ENCODE data around the gene FBXW7.

The FBXW7 gene

DNA sequence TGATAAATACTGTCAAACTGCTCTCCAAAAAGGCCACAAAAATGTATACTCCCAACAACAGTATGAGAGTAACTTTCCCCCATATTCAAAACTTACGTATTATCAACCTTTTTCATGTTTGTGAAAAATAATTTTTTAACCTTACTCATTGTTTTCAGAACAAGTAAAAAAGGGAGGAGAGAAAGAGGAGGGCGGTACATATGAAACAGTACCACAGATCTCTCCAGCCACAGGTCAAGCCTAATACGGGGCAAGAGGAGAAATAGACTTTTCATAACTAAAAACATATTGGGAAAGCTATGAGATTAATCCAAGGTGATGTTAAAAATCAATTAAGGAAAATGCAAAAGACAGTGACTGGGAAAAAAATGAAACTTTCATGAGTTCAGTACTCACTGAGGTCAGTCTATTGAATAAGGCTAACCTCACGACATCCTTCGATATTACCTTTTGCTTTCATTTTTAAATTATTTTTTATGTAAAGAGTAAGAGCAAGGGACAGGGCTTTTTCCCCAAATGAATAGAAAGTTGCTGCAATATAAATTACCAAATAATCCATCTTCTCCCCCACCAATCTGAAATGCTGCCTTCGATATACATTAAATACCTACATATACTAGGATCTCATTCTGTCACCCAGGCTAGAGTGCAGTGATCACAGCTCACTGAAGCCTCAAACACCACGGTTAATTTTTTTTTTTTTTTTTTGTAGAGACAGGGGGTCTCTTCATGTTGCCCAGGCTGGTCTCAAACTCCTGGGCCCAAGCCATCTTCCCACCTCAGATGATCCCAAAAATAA is 25.3 kb downstream of the FBXW7 start:
- TF ChIP-seq, protein P1, sequence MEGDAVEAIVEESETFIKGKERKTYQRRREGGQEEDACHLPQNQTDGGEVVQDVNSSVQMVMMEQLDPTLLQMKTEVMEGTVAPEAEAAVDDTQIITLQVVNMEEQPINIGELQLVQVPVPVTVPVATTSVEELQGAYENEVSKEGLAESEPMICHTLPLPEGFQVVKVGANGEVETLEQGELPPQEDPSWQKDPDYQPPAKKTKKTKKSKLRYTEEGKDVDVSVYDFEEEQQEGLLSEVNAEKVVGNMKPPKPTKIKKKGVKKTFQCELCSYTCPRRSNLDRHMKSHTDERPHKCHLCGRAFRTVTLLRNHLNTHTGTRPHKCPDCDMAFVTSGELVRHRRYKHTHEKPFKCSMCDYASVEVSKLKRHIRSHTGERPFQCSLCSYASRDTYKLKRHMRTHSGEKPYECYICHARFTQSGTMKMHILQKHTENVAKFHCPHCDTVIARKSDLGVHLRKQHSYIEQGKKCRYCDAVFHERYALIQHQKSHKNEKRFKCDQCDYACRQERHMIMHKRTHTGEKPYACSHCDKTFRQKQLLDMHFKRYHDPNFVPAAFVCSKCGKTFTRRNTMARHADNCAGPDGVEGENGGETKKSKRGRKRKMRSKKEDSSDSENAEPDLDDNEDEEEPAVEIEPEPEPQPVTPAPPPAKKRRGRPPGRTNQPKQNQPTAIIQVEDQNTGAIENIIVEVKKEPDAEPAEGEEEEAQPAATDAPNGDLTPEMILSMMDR (IDR thresholded peaks at IDR 0.05; ENCODE audit: insufficient read depth, low read length, poor library complexity, severe bottlenecking): no peak
- DNase-seq (ENCODE audit: extremely low read depth, insufficient read length): no peak
- peak overlapping the region; percentile 36 for H3K4me3 ChIP-seq (replicated peaks; ENCODE audit: low read depth, low read length)
- H3K36me3 ChIP-seq (ENCODE audit: control insufficient read depth, insufficient read depth, low read length): peaks cover 4% of the 10 kb centered on the region
- no peaks in the 10 kb centered on the region for H3K27me3 ChIP-seq (replicated peaks; ENCODE audit: control insufficient read depth, insufficient read depth, low read length)

DNA sequence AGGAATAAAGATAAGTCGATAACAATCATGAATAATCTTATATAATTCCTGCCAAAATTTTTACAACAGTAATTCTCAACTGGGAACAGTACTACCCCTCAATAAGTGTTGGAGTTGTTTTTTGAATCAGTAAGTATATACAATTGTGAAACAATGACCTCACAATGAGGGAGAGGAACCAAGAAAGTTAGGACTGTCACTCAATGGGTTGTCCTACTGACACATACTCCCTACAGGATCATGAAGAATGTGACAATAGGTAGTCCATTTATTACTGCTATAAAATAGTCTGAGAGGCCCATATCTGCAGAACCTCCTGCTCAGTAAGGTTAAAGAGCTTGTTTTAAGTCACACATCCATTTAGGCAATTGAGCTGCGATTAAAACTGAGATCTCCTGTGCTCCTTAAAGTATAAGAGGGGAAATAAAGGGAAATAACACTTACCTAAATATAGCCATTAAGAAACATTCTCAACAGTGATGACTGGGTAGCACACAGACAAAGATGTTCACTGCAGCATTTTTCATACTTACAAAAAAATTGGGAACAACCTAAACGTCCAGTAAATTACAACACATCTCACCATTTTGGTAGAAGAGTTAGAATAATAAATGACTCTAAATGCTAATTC is 26.2 kb downstream of the FBXW7 start:
- Histone ChIP-seq H3K27me3 (replicated peaks; ENCODE audit: control insufficient read depth, insufficient read depth, low read length) (no peaks in the 10 kb centered on the region), H3K4me3 (replicated peaks; ENCODE audit: low read depth, low read length) (no peak overlapping the region), H3K36me3 (ENCODE audit: control insufficient read depth, insufficient read depth, low read length) (peaks cover 4% of the 10 kb centered on the region)
- TF ChIP-seq, protein P1 (IDR thresholded peaks at IDR 0.05; ENCODE audit: insufficient read depth, low read length, poor library complexity, severe bottlenecking): no peak
- DNase-seq (ENCODE audit: extremely low read depth, insufficient read length): peak; percentile 41

DNA sequence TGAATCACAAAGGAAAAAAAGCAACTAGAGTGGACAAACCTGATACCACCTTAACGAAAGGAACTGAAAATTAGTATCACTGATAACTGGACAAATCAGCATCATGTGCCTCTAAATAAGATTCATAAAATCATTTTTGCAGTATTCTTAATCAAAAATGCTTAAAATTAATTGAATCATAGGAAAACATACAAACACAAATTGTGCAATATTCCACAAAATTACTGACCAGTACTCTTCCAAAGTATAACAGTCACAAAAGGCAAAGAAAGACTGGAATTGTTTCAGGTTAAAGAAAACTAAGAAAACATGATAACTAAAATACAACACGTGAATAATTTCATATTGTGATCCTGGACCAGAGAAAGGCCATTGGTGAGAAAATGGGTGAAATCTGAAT is 27.1 kb downstream of the FBXW7 start:
- DNase-seq (ENCODE audit: extremely low read depth, insufficient read length): no peak
- TF ChIP-seq, protein P1 (IDR thresholded peaks at IDR 0.05; ENCODE audit: insufficient read depth, low read length, poor library complexity, severe bottlenecking): no peak
- H3K36me3 ChIP-seq (ENCODE audit: control insufficient read depth, insufficient read depth, low read length): peaks cover 2% of the 10 kb centered on the region

DNA sequence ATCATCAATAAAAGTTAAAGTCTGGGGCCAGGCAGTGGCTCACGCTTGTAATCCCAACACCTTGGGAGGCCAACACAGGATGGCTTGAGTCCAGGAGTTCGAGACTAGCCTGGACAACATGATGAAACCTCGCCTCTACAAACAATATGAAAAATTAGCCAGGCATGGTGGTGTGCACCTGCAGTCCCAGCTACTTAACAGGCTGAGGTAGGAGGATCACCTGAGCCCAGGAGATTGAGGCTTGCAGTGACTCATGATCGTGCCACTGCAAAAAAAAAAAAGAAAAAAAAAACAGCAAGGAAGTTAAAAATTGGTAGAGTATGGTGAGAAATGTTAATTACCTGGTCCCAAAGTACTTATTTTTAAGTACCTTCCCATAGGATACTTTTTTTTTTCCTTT is 27.5 kb downstream of the FBXW7 start:
- DNase-seq (ENCODE audit: extremely low read depth, insufficient read length): no peak
- TF ChIP-seq, protein P1 (IDR thresholded peaks at IDR 0.05; ENCODE audit: insufficient read depth, low read length, poor library complexity, severe bottlenecking): no peak
- Histone ChIP-seq H3K36me3 (ENCODE audit: control insufficient read depth, insufficient read depth, low read length) (peaks cover 2% of the 10 kb centered on the region), H3K4me3 (replicated peaks; ENCODE audit: low read depth, low read length) (no peak overlapping the region), H3K27me3 (replicated peaks; ENCODE audit: control insufficient read depth, insufficient read depth, low read length) (no peaks in the 10 kb centered on the region)

More for the DNA sequence above, 27.1 kb downstream of the FBXW7 start:
- H3K27me3 ChIP-seq (replicated peaks; ENCODE audit: control insufficient read depth, insufficient read depth, low read length): no peaks in the 10 kb centered on the region
- no peak overlapping the region for H3K4me3 ChIP-seq (replicated peaks; ENCODE audit: low read depth, low read length)

DNA sequence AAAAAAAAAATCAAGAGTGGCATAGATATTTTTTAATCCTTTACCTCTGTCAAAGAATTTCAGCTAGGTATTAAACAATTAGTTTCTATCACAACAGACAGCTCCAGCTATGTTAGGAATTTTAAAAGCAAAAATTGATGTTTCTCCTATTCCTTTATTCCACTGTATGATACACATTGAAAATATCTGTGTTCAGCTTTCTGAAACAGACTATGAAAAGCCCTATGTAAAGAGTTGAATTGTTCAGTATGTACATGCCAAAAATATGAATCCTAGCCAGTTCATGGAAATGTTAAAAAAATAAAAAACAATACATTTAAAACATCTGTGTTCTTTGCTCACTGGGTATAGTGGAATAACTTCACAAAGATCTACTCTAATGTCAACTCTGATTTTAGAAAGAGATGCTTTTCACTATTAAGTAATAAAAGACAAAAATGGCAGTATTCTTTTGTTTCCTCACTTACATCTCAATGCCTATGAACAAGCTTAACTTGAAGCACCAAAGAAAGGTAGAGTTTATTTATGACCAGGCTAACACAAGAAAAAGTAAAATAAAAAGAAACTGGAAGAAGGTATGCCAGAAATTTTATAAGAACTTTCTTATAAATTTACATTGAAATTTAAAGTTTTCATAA is 32.1 kb downstream of the FBXW7 start:
- Histone ChIP-seq H3K27me3 (replicated peaks; ENCODE audit: control insufficient read depth, insufficient read depth, low read length) (no peaks in the 10 kb centered on the region), H3K4me3 (replicated peaks; ENCODE audit: low read depth, low read length) (no peak overlapping the region), H3K36me3 (ENCODE audit: control insufficient read depth, insufficient read depth, low read length) (peaks cover 2% of the 10 kb centered on the region)
- TF ChIP-seq, protein P1 (IDR thresholded peaks at IDR 0.05; ENCODE audit: insufficient read depth, low read length, poor library complexity, severe bottlenecking): no peak
- no peak for DNase-seq (ENCODE audit: extremely low read depth, insufficient read length)

Measured in GM06990 (cell line).